Cerebellar nuclear complex (tissue), 1 donor: Measurements from ENCODE around the gene GTF2I.
"Not testable (repeated sequence)": the region's sequence is repeated elsewhere in the genome, so short reads cannot be mapped to it uniquely, and the experiment has no call there.

Source experiments
- DNase-seq, 2 experiments: peaks; one replicate each; lab custom pipeline; 2025; lab: John Stamatoyannopoulos, UW

Gene GTF2I

DNA sequence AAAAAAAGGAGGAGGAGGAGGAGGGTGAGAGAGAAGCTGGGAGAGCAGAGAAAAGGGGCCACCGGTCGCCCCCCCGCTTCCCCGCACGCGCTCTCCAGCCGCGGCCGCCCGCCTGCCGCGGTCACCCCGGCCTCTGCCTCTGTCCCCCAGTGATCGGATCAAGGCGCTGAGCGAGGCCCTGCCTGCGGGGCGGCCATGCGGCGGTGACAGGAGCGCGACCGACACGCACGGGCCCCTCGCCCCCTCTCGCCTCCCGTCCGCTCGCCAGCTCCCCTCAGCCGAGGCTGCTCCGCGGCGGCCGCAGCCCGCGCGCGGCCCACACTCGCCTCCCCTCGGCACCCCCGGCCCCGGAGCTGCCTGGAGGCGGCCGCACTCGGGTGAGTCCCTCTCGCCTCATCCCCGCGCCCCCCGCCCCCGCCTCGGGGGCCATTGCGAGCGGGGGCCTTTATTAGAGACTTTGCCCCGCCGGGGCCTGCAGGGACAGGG lies at the start of gene GTF2I:
Gene GTF2I (plus strand): TSS at position 27 of the 486 bp plus-strand sequence. CDS start 31,411 bp downstream, outside the sequence.
- DNase-seq: no peak

DNA sequence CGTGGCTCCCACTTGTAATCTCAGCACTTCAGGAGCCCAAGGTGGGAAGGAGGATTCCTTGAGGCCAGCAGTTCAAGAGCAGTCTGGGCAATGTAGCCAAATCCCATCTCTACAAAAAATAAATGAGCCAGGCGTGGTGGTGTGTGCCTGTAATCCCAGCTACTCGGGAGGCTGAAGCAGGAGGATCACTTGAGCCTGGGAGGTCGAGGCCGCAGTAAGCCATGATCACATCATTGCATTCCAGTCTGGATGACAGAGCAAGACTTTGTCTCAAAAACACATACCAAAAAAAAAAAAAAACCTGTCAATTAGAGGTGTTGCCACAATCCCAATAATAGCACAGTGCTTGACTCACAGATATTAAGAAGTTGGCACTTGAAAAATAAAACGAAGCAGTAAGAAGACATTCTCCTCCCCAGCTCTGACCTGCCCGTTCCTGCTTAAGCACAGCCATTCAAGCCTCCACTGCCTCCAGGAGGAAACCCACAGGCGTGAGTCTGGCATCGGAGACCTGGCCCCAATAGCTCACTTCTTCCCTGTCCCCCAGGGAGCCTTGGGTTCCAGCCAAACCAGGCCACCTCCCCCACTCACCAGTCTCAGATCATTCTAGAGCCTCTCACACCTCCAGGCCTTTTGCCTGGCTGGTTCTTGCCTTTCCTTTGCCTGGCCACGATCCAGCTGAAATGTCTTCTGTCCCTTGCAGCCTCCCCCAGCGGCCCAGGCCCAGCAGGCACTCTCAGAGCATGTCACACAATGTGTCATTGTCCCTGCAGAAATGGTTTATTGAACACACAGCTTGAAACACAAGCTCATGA lies 45.3 kb upstream of the GTF2I start:
- DNase-seq: no peak

GRCh38 chr7:74615933-74616780 lies 41.4 kb upstream of the GTF2I start:
- no peak for DNase-seq

DNA sequence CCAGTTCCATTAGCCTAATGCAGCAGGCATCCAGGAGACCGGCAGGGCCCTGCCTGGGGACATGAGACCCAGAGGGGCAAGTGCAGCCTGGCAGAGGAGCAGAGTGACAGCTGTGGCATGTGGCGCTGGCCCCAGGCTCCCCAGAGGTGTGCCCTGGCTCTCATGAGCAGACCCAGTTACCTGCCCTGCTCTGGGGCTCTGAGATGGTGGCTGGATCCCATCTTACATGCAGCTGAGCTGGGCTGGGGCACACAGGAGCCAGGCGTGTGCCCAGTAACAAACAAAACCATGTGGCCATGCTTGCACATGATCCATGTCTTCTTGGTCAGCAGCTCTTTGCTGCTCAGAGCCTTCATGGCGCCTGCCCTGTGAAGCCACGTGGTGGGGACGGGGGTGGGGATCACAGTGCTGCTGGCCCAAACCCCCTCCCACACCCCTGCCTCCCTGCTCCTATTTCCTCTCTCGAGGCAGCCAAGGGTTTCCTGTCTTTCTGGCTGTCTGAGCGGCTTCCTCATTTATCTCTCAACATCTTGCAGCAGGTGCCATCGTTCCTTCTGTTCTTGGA lies 40.3 kb upstream of the GTF2I start:
- DNase-seq: no peak

GRCh38 chr7:74619235-74619860 lies 38.2 kb upstream of the GTF2I start:
- DNase-seq: peak in 1 of 2 experiments; percentile 57

- DNase-seq: no peak
Observed at GRCh38 chr7:74622228-74622749, 35.2 kb upstream of the GTF2I start.

DNA sequence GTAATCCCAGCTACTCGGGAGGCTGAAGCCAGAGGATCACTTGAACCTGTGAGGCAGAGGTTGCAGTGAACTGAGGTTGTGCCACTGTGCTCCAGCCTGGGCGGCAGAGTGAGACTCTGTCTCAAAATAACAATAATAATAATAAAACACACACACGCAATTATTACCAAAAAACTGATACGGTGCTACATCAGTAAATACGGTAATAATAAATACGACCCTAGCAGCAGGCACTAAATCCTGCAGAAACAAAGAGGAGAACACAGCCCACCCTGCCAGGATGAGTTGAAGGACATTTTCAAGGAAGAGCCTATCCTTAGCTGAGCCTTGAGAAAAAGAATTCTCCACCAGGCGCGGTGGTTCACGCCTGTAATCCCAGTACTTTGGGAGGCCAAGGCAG lies 34.4 kb upstream of the GTF2I start:
- no peak for DNase-seq

GRCh38 chr7:74625446-74625845 lies 32.1 kb upstream of the GTF2I start:
- no peak for DNase-seq

DNA sequence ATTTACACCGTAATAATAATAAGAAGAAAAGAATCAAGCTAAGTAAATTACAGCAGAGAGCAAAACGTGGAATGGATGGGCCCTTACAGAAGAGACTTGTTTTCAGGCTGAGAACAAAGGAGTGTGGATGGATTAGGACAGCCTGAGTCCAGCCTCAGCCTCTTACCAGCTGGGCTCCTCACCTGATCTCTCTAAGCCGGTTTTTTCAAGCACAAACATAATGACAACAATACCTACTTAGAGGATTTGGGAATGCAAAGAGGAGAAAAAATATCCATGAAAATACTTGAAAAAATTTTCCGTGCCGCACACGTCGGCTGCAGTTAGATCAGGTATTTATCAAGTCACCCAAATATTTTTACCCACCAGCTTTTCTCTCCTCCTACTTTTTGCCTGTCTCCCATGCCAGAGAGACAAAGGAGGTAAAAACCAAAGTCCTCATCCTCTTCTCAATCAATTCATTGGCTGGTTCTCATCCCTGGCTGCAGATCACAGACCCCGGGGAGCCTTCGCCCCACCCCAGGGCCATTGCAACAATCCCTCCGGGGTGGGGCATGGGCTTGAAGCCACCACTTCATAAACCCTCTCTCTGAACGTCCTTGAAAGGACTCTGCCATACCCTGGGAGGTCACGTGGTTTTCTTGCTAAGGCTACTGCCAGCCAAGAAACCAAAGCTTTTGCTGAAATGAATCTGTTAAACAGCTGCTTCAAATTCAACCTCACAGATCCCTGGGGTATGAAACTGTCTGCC lies 29.7 kb upstream of the GTF2I start:
- no peak for DNase-seq

DNA sequence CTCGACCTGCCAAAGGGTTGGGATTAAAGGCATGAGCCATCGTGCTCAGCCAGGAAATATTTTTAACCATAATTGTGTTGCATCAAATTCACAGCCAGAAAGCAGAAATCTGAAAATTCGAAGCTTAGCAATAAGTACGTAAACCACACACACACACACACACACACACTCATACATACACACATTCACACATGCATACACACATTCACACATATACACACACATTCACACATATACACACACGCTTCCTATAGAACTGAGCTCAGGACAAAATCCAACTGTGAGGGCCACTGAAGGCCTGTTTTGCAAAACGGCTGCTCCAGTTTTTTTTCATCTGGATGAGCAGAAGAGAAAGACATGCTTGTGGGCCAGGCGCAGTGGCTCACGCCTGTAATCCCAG lies 25.0 kb upstream of the GTF2I start:
- DNase-seq: no peak

- DNase-seq: no peak
Observed at GRCh38 chr7:74633451-74633921, 24.0 kb upstream of the GTF2I start.

GRCh38 chr7:74637745-74638144 lies 19.8 kb upstream of the GTF2I start:
- DNase-seq: no peak

GRCh38 chr7:74650055-74650454 lies 7.5 kb upstream of the GTF2I start:
- not testable (repeated sequence) for DNase-seq

DNA sequence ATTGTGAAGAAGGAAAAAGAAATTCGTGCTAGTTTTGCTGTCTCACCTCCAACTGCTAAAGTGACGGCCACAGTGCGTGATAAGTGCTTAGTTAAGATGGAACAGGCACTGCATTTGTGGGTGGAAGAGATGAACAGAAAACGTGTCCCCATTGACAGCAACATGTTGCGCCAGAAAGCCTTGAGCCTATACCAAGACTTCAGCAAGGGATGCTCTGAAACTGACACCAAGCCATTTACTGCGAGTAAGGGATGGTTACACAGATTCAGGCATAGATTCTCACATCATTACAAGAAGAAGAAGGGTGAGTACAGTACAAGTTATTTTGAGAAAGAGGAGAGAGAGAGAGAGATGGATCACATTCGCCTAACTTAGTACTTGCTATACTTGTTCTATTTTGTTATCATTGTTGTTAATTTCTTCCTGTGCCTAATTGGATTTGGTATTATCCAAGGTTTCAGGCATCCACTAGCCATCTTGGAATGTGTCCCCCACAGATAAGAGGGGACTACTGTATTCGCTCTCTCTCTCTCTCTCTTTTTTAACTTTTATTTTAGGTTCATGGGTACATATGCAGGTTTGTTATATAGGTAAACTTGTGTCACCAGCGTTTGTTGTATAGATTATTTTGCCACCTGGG lies 6.9 kb upstream of the GTF2I start:
- DNase-seq: not testable (repeated sequence)

DNA sequence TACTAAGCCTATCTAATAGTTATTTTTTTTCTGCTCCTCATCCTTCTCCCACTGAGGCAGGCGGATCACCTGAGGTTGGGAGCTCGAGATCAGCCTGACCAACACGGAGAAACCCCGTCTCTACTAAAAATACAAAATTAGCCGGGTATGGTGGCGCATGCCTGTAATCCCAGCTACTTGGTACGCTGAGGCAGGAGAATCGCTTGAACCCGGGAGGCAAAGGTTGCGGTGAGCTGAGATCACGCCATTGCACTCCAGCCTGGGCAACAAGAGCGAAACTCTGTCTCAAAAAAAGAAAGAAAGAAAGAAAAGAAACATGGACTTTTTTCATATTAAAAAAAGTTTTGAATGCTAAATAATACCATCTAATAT lies 6.4 kb upstream of the GTF2I start:
- not testable (repeated sequence) for DNase-seq

DNA sequence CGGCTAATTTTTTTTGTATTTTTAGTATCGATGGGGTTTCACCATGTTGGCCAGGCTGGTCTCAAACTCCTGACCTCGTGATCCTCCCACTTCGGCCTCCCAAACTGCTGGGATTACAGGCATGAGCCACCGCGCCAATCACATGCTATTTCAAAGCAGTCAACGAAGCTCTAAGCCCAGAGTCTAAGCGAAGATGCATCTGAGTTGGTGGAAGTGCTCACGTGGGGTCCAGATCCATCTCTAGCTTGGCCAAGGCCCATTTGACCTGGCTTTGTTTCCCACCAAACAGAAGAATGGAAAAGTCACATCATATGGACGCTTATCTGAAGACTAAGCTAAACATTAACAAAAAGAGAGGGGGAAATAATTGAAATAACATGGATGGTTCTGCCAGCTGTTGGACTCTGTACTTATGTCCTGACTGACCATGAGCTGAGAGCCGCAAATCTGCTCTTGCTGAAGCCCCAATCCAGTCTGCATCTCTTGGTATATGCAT lies 3.8 kb upstream of the GTF2I start:
- no peak for DNase-seq

- DNase-seq: no peak
Observed at GRCh38 chr7:74654811-74655210, 2.7 kb upstream of the GTF2I start.

- no peak for DNase-seq
Observed at GRCh38 chr7:74655324-74655723, 2.2 kb upstream of the GTF2I start.

DNA sequence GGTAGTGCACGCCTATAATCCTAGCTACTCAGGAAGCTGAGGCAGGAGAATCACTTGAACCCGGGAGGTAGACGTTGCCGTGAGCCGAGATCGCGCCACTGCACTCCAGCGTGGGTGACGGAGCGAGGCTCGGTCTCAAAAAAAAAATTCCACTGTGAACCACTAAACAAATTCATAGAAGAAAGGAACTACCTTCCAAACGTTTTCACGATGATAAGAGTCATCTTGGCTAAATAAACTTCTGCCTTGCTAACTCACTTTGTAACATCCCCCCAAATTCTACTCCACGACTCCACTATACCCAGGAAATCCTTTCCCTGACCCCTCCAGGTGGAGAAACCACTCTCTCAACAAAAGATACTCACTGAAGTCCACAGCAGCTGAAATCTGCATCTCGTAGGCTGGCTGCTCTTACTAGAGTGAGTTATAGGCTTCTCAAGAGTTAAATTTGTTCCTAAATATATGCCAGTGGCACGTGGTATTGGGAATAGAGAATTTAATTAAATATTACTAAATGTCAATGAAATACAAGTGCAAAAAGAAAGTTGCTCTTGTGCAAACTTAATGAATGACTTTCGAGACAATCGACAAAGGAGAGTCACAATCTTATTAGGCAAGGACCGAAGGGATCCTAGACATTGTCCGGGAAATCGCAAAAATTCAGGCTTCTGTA lies 1.6 kb upstream of the GTF2I start:
- no peak for DNase-seq

- no peak for DNase-seq
Observed at GRCh38 chr7:74656441-74656836, 1.1 kb upstream of the GTF2I start.
